Neural progenitor cell (in vitro differentiated cells): Measurements from ENCODE around the gene VWA5B1.

Experiments
- CTCF ChIP-seq: fragments of 200-600 bp; sonication (generic); IDR thresholded peaks from 2 replicates; pipeline ENCODE4 v1.5.1; 2017; ENCODE audit warnings: antibody characterized with exemption, mild to moderate bottlenecking
- EZH2 ChIP-seq: fragments of 200-600 bp; sonication (generic); IDR thresholded peaks from 2 replicates; pipeline ENCODE4 v1.6.1; 2017; ENCODE audit warnings: antibody characterized with exemption, mild to moderate bottlenecking, moderate library complexity

DNA sequence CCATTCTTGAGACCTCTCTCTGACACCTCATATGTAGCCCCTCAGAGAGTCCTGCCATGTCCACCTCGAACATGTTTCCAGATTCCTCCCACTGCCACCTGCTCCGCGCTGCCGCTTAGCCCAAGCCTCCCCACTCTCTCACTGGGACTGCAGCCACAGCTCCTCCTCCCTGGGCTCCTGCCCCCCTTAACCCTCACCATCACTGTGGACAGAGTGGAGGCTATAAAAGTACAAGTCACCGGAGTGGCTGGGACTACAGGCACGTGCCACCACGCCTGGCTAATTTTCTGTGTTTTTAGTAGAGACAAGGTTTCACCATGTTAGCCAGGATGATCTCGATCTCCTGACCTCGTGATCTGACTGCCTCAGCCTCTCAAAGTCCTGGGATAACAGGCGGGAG, 77.0 kb downstream of the VWA5B1 start:
- TF ChIP-seq CTCF (no peak), EZH2 (no peak)
